Measurements from ENCODE around the gene LILRB5.
"Not testable (repeated sequence)": the region's sequence is repeated elsewhere in the genome, so short reads cannot be mapped to it uniquely, and the experiment has no call there.

Gene LILRB5

GRCh38 chr19:54240372-54241336 is 16.4 kb downstream of the LILRB5 start:
- peak overlapping the region; percentile 84 for H3K27ac Mint-ChIP-seq
- H3K4me3 Mint-ChIP-seq, result peak overlapping the region; percentile 56
- peaks cover 28% of the 10 kb centered on the region for H3K27me3 Mint-ChIP-seq (ENCODE audit: low read depth, poor library complexity)
- peaks cover 11% of the 10 kb centered on the region for H3K9me3 Mint-ChIP-seq
- DNase-seq; H3K36me3 Mint-ChIP-seq (ENCODE audit: low read depth): not testable (repeated sequence)
- H3K4me1 Mint-ChIP-seq, result peaks cover 36% of the 10 kb centered on the region

- DNase-seq; H3K36me3 Mint-ChIP-seq (ENCODE audit: low read depth); H3K27ac Mint-ChIP-seq: not testable (repeated sequence)
- Mint-ChIP-seq H3K27me3 (ENCODE audit: low read depth, poor library complexity) (peaks cover 34% of the 10 kb centered on the region), H3K4me1 (peaks cover 36% of the 10 kb centered on the region), H3K9me3 (peaks cover 19% of the 10 kb centered on the region), H3K4me3 (peak overlapping the region; percentile 56)
Observed at GRCh38 chr19:54239491-54240371, 17.3 kb downstream of the LILRB5 start.

GRCh38 chr19:54233941-54234340 is 23.1 kb downstream of the LILRB5 start:
- no peak for DNase-seq
- H3K27ac Mint-ChIP-seq, result no peak overlapping the region
- TF ChIP-seq CTCF (IDR thresholded peaks at IDR 0.05), result no peak
- peaks cover 69% of the 10 kb centered on the region for H3K27me3 Mint-ChIP-seq (ENCODE audit: low read depth, poor library complexity)
- peaks cover 8% of the 10 kb centered on the region for H3K4me1 Mint-ChIP-seq
- peaks cover 29% of the 10 kb centered on the region for H3K9me3 Mint-ChIP-seq
- H3K36me3 Mint-ChIP-seq (ENCODE audit: low read depth), result peaks cover 4% of the 10 kb centered on the region
- H3K4me3 Mint-ChIP-seq, result no peak overlapping the region

GRCh38 chr19:54231077-54231931 is 25.8 kb downstream of the LILRB5 start:
- DNase-seq, result peak; percentile 96
- Mint-ChIP-seq H3K4me1 (peaks cover 5% of the 10 kb centered on the region), H3K4me3 (no peak overlapping the region), H3K27me3 (ENCODE audit: low read depth, poor library complexity) (peaks cover 59% of the 10 kb centered on the region), H3K27ac (no peak overlapping the region), H3K36me3 (ENCODE audit: low read depth) (peaks cover 11% of the 10 kb centered on the region), H3K9me3 (peaks cover 41% of the 10 kb centered on the region)
- TF ChIP-seq CTCF (IDR thresholded peaks at IDR 0.05), result peak; percentile 98

- H3K27ac Mint-ChIP-seq, result no peak overlapping the region
- H3K4me3 Mint-ChIP-seq, result no peak overlapping the region
- DNase-seq, result no peak
Observed at GRCh38 chr19:54230031-54230430, 27.0 kb downstream of the LILRB5 start.

More at GRCh38 chr19:54230031-54230430, 27.0 kb downstream of the LILRB5 start:
- H3K36me3 Mint-ChIP-seq (ENCODE audit: low read depth), result peaks cover 11% of the 10 kb centered on the region
- no peak for TF ChIP-seq CTCF (IDR thresholded peaks at IDR 0.05)
- peaks cover 58% of the 10 kb centered on the region for H3K27me3 Mint-ChIP-seq (ENCODE audit: low read depth, poor library complexity)
- H3K9me3 Mint-ChIP-seq, result peaks cover 38% of the 10 kb centered on the region
- H3K4me1 Mint-ChIP-seq, result peaks cover 11% of the 10 kb centered on the region

Measured in nephron progenitor cell (in vitro differentiated cells).